K562 (cell line): Measurements from ENCODE around the gene SFT2D2. TPM values are rescaled to one million over a fixed set of nuclear protein-coding genes. Genes with fewer than 3 reads are reported as not detected.
A peak's percentile ranks its signal among the peaks of the same experiment; 100 is the strongest.

ENCODE experiments used
- ARID4B ChIP-seq: sonication (generic); formaldehyde crosslinking; IDR thresholded peaks from 2 replicates; pipeline ENCODE4 v1.8.0; 2022; ENCODE audit warnings: mild to moderate bottlenecking, missing genetic modification reagents
- CBX2 ChIP-seq: fragments of 200-600 bp; sonication (generic); IDR thresholded peaks from one replicate; pipeline ENCODE4 v1.6.1; 2012; ENCODE audit warnings: mild to moderate bottlenecking, low read length, inconsistent platforms; ENCODE audit not compliant: insufficient read depth, poor library complexity, severe bottlenecking
- FOXJ2 ChIP-seq: fragments of 200-800 bp; sonication (Bioruptor generic); IDR thresholded peaks from 2 replicates; pipeline ENCODE4 v1.6.1; 2016; ENCODE audit warnings: missing genetic modification characterization, missing compliant biosample characterization
- GABPB2 ChIP-seq: fragments of 250-450 bp; sonication (Bioruptor Pico); conservative IDR thresholded peaks from 2 replicates; pipeline ENCODE4 v1.5.1; 2021; ENCODE audit warnings: mild to moderate bottlenecking
- HNRNPL ChIP-seq: fragments of 200-400 bp; formaldehyde crosslinking; IDR thresholded peaks from 2 replicates; pipeline ENCODE4 v1.6.1; 2017; ENCODE audit warnings: low read depth, mild to moderate bottlenecking, low read length
- KLF6 ChIP-seq: fragments of 250-450 bp; sonication (Bioruptor Pico); IDR thresholded peaks from 2 replicates; pipeline ENCODE4 v1.4.0; 2020; ENCODE audit warnings: mild to moderate bottlenecking, moderate library complexity, borderline replicate concordance
- PTRF ChIP-seq: fragments of 450-650 bp; IDR thresholded peaks from 2 replicates; pipeline ENCODE4 v1.6.1; 2016; ENCODE audit warnings: mild to moderate bottlenecking, missing genetic modification characterization, missing compliant biosample characterization
- RBM34 ChIP-seq: fragments of 200-400 bp; formaldehyde crosslinking; IDR thresholded peaks from 2 replicates; pipeline ENCODE4 v1.6.1; 2018; ENCODE audit warnings: low read length, borderline replicate concordance; ENCODE audit not compliant: insufficient read depth
- SIRT6 ChIP-seq: IDR thresholded peaks from one replicate; pipeline ENCODE4 v1.6.1; 2012; ENCODE audit warnings: low read depth, mild to moderate bottlenecking, control low read depth, inconsistent platforms, low read length, moderate library complexity
- ZNF134 ChIP-seq: fragments of 250-450 bp; sonication (Bioruptor Pico); conservative IDR thresholded peaks from 2 replicates; pipeline ENCODE4 v1.4.0; 2020
- polyA plus RNA-seq, 8 experiments: library from polyadenylated mRNA; depleted of rRNA in 4 of 8; stranded (reverse) in 5 of 8; unstranded in 3 of 8; fragments of >200 nt; fragmentation: Nextera tagmentation in 2 of 8; fragmentation: Illumina TruSeq in 1 of 8; extraction: Ambion mirVana in 2 of 8; extraction: Trizol in 1 of 8; gene quantifications; 2 replicates each; pipeline versions ENCODE4 v1.2.1 to v1.2.3, GENCODE V29; 2011 to 2014; ENCODE audit warnings: inconsistent platforms in 1 of 8, missing spikeins in 1 of 8
- total RNA-seq, 7 experiments: library from RNA; depleted of rRNA in 6 of 7; stranded (reverse); fragments of >200 nt in 6 of 7; fragmentation: Illumina TruSeq in 2 of 7; extraction: Trizol in 2 of 7; gene quantifications; 2 replicates each; pipeline versions ENCODE4 v1.2.1 to v1.2.3, GENCODE V29; 2011 to 2021; ENCODE audit warnings: low replicate concordance in 1 of 7
- TF ChIP-seq, protein P1 (sequence below), 2 experiments: fragments of 250-450 bp in 1 of 2; fragments of 450-650 bp in 1 of 2; sonication (Bioruptor Pico) in 1 of 2; IDR thresholded peaks; 2 replicates each; pipeline versions ENCODE4 v1.6.1 to v1.8.0; 2016 to 2021; ENCODE audit warnings: mild to moderate bottlenecking in 2 of 2, moderate library complexity in 2 of 2, missing compliant biosample characterization in 1 of 2, missing genetic modification characterization in 1 of 2
- TF ChIP-seq, protein P2 (sequence below): fragments of 450-650 bp; IDR thresholded peaks from 2 replicates; pipeline ENCODE4 v1.7.0; 2016; ENCODE audit warnings: borderline replicate concordance
- TF ChIP-seq, protein P3 (sequence below): fragments of 450-650 bp; IDR thresholded peaks from 2 replicates; pipeline ENCODE4 v1.6.1; 2017; ENCODE audit warnings: antibody characterized with exemption, mild to moderate bottlenecking
- TF ChIP-seq, protein P4 (sequence below): sonication (generic); IDR thresholded peaks from 2 replicates; pipeline ENCODE4 v1.6.1; 2016

Gene SFT2D2
- total and polyA plus RNA-seq, 9 of the 15 experiments (the other 6 are each of a cell fraction or from before 2014, with no cell fraction given): 3.4 to 50.1 (median 21.6) TPM

- TF ChIP-seq KLF6 (peak; percentile 87), ARID4B (CRISPR knock-in tag) (peak; percentile 78), SIRT6 (no peak), RBM34 (no peak), FOXJ2 (tag) (no peak), PTRF (tag) (0 out of 2 replicates have a peak, but pooled peaks have one; percentile 60), ZNF134 (CRISPR knock-in tag) (peak; percentile 48; the same call in 1 of the 2 replicates), GABPB2 (no peak), HNRNPL (peak; percentile 75), CBX2 (no peak)
- TF ChIP-seq, protein P1, sequence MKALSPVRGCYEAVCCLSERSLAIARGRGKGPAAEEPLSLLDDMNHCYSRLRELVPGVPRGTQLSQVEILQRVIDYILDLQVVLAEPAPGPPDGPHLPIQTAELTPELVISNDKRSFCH (CRISPR knock-in tag; IDR thresholded peaks at IDR 0.05): no peak; the same call in 1 of the 2 replicates
- TF ChIP-seq, protein P1 (tag; IDR thresholded peaks at IDR 0.05): peak; percentile 99
- TF ChIP-seq, protein P2, sequence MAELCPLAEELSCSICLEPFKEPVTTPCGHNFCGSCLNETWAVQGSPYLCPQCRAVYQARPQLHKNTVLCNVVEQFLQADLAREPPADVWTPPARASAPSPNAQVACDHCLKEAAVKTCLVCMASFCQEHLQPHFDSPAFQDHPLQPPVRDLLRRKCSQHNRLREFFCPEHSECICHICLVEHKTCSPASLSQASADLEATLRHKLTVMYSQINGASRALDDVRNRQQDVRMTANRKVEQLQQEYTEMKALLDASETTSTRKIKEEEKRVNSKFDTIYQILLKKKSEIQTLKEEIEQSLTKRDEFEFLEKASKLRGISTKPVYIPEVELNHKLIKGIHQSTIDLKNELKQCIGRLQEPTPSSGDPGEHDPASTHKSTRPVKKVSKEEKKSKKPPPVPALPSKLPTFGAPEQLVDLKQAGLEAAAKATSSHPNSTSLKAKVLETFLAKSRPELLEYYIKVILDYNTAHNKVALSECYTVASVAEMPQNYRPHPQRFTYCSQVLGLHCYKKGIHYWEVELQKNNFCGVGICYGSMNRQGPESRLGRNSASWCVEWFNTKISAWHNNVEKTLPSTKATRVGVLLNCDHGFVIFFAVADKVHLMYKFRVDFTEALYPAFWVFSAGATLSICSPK: no peak
- TF ChIP-seq, protein P3, sequence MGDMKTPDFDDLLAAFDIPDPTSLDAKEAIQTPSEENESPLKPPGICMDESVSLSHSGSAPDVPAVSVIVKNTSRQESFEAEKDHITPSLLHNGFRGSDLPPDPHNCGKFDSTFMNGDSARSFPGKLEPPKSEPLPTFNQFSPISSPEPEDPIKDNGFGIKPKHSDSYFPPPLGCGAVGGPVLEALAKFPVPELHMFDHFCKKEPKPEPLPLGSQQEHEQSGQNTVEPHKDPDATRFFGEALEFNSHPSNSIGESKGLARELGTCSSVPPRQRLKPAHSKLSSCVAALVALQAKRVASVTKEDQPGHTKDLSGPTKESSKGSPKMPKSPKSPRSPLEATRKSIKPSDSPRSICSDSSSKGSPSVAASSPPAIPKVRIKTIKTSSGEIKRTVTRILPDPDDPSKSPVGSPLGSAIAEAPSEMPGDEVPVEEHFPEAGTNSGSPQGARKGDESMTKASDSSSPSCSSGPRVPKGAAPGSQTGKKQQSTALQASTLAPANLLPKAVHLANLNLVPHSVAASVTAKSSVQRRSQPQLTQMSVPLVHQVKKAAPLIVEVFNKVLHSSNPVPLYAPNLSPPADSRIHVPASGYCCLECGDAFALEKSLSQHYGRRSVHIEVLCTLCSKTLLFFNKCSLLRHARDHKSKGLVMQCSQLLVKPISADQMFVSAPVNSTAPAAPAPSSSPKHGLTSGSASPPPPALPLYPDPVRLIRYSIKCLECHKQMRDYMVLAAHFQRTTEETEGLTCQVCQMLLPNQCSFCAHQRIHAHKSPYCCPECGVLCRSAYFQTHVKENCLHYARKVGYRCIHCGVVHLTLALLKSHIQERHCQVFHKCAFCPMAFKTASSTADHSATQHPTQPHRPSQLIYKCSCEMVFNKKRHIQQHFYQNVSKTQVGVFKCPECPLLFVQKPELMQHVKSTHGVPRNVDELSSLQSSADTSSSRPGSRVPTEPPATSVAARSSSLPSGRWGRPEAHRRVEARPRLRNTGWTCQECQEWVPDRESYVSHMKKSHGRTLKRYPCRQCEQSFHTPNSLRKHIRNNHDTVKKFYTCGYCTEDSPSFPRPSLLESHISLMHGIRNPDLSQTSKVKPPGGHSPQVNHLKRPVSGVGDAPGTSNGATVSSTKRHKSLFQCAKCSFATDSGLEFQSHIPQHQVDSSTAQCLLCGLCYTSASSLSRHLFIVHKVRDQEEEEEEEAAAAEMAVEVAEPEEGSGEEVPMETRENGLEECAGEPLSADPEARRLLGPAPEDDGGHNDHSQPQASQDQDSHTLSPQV: peak; percentile 100
- TF ChIP-seq, protein P4, sequence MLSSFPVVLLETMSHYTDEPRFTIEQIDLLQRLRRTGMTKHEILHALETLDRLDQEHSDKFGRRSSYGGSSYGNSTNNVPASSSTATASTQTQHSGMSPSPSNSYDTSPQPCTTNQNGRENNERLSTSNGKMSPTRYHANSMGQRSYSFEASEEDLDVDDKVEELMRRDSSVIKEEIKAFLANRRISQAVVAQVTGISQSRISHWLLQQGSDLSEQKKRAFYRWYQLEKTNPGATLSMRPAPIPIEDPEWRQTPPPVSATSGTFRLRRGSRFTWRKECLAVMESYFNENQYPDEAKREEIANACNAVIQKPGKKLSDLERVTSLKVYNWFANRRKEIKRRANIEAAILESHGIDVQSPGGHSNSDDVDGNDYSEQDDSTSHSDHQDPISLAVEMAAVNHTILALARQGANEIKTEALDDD: no peak
Observed at GRCh38 chr1:168225476-168226190, at the start of gene SFT2D2 (continued).
